IMR-90 (cell line): ENCODE measurements around the gene WSB2. TPM values are rescaled to one million over a fixed set of nuclear protein-coding genes. Genes with fewer than 3 reads are reported as not detected.

Source experiments
- ATAC-seq: fragments of 200-7000 bp; cut with Tn5 transposase; 2 replicates; pipeline ENCODE4 v1.9.1; 2020; ENCODE audit warnings: low read depth, mild to moderate bottlenecking, moderate library complexity
- BruUV-seq: library from RNA; stranded (reverse); fragments of 400-500 nt; replicated peaks from 2 replicates; lab custom pipeline; 2021; lab: Mats Ljungman, UMichigan
- CTCF ChIA-PET: fragments of 300-600 bp; formaldehyde crosslinking; extraction: SDS; loops from one replicate; lab custom pipeline; 2021; ENCODE audit warnings: antibody characterized with exemption; lab: Yijun Ruan, JAX
- POLR2A ChIA-PET: fragments of 300-600 bp; sonication (Branson Sonifier 250); formaldehyde crosslinking; loops from one replicate; lab custom pipeline; 2022; ENCODE audit warnings: antibody characterized with exemption; ENCODE audit not compliant: unreplicated experiment; lab: Charles Lee
- DNase-seq: peaks from one replicate; pipeline ENCODE4 v3.0.0; 2013
- H2AFZ ChIP-seq: replicated peaks from 2 replicates; pipeline ENCODE3; 2013; ENCODE audit warnings: low read length, mild to moderate bottlenecking; ENCODE audit not compliant: poor library complexity
- H2AK5ac ChIP-seq: 2 replicates; pipeline ENCODE4 v1.6.1; 2013; ENCODE audit warnings: low read depth, low read length, inconsistent platforms
- H2AK9ac ChIP-seq: replicated peaks from 2 replicates; pipeline ENCODE3; 2013; ENCODE audit warnings: mild to moderate bottlenecking, low read depth, low read length, moderate library complexity; ENCODE audit not compliant: poor library complexity
- H2BK120ac ChIP-seq: 2 replicates; pipeline ENCODE4 v1.6.1; 2013; ENCODE audit warnings: low read depth, low read length, inconsistent platforms
- H2BK15ac ChIP-seq: 3 replicates; pipeline ENCODE4 v1.6.1; 2013; ENCODE audit warnings: low read depth, low read length, inconsistent platforms
- H2BK20ac ChIP-seq: 2 replicates; pipeline ENCODE4 v1.6.1; 2013; ENCODE audit warnings: low read depth, mild to moderate bottlenecking, inconsistent platforms, low read length, moderate library complexity
- H2BK5ac ChIP-seq: 2 replicates; pipeline ENCODE4 v1.6.1; 2013; ENCODE audit warnings: mild to moderate bottlenecking, low read depth, low read length, inconsistent platforms; ENCODE audit not compliant: poor library complexity, severe bottlenecking
- H3K14ac ChIP-seq: replicated peaks from 2 replicates; pipeline ENCODE4 v1.6.1; 2013; ENCODE audit warnings: low read depth, low read length, inconsistent platforms
- H3K18ac ChIP-seq: 2 replicates; pipeline ENCODE4 v1.6.1; 2013; ENCODE audit warnings: low read depth, low read length, control low read depth
- H3K23ac ChIP-seq: 2 replicates; pipeline ENCODE4 v1.6.1; 2013; ENCODE audit warnings: low read depth, low read length, inconsistent platforms
- H3K27ac ChIP-seq: 2 replicates; pipeline ENCODE4 v1.5.1; 2013; ENCODE audit warnings: mild to moderate bottlenecking, control low read depth, low read length; ENCODE audit not compliant: insufficient read depth
- H3K27me3 ChIP-seq: 2 replicates; pipeline ENCODE4 v1.6.1; 2013; ENCODE audit warnings: low read length; ENCODE audit not compliant: control insufficient read depth, insufficient read depth
- H3K36me3 ChIP-seq: 2 replicates; pipeline ENCODE4 v1.6.1; 2013; ENCODE audit warnings: low read length, mixed read lengths; ENCODE audit not compliant: control insufficient read depth, insufficient read depth
- H3K4ac ChIP-seq: 2 replicates; pipeline ENCODE4 v1.6.1; 2013; ENCODE audit warnings: low read depth, low read length, inconsistent platforms
- H3K4me1 ChIP-seq: 2 replicates; pipeline ENCODE4 v1.6.1; 2013; ENCODE audit warnings: low read length, mixed read lengths; ENCODE audit not compliant: control insufficient read depth, insufficient read depth
- H3K4me2 ChIP-seq: 2 replicates; pipeline ENCODE4 v1.6.1; 2013; ENCODE audit warnings: low read depth, mild to moderate bottlenecking, control low read depth, low read length, moderate library complexity
- H3K4me3 ChIP-seq: 2 replicates; pipeline ENCODE4 v1.5.1; 2013; ENCODE audit warnings: low read depth, mild to moderate bottlenecking, control low read depth, low read length, moderate library complexity; ENCODE audit not compliant: insufficient read depth
- H3K56ac ChIP-seq: 2 replicates; pipeline ENCODE4 v1.6.1; 2013; ENCODE audit warnings: low read length, inconsistent platforms; ENCODE audit not compliant: insufficient read depth; ENCODE audit errors: extremely low read depth
- H3K79me1 ChIP-seq, 2 experiments: 2 replicates each; pipeline ENCODE4 v1.6.1; 2013; ENCODE audit warnings: low read length in 2 of 2, inconsistent platforms in 1 of 2, low read depth in 1 of 2
- H3K9ac ChIP-seq: 2 replicates; pipeline ENCODE4 v1.6.1; 2013; ENCODE audit warnings: low read depth, low read length, control low read depth
- H3K9me1 ChIP-seq: 2 replicates; pipeline ENCODE4 v1.6.1; 2013; ENCODE audit warnings: low read length, inconsistent platforms; ENCODE audit not compliant: insufficient read depth
- H3K9me3 ChIP-seq: 2 replicates; pipeline ENCODE4 v1.6.1; 2013; ENCODE audit warnings: low read length; ENCODE audit not compliant: control insufficient read depth, insufficient read depth
- H4K20me1 ChIP-seq: 2 replicates; pipeline ENCODE4 v1.6.1; 2013; ENCODE audit warnings: low read length, inconsistent platforms; ENCODE audit not compliant: insufficient read depth
- H4K5ac ChIP-seq: 2 replicates; pipeline ENCODE4 v1.6.1; 2013; ENCODE audit warnings: mild to moderate bottlenecking, low read depth, low read length, control low read depth
- H4K8ac ChIP-seq, 2 experiments: 2 replicates each; pipeline ENCODE4 v1.6.1; 2013; ENCODE audit warnings: low read depth in 2 of 2, low read length in 2 of 2, control low read depth in 1 of 2, inconsistent platforms in 1 of 2
- H4K91ac ChIP-seq: 2 replicates; pipeline ENCODE4 v1.6.1; 2013; ENCODE audit warnings: low read depth, low read length, inconsistent platforms; ENCODE audit not compliant: insufficient read depth
- BHLHE40 ChIP-seq: fragments of 150-350 bp; IDR thresholded peaks from 2 replicates; pipeline ENCODE4 v1.6.1; 2016; ENCODE audit warnings: mild to moderate bottlenecking, low read depth, low read length
- CEBPB ChIP-seq: IDR thresholded peaks from 2 replicates; pipeline ENCODE4 v1.6.1; 2012; ENCODE audit warnings: low read depth, low read length, improper control_type of control experiment
- CHD1 ChIP-seq: IDR thresholded peaks from 2 replicates; pipeline ENCODE4 v1.6.1; 2012; ENCODE audit warnings: low read depth, low read length, improper control_type of control experiment
- FOS ChIP-seq: fragments of 150-350 bp; IDR thresholded peaks from 2 replicates; pipeline ENCODE4 v1.6.1; 2016; ENCODE audit warnings: low read depth, low read length
- MAZ ChIP-seq: IDR thresholded peaks from 2 replicates; pipeline ENCODE4 v1.6.1; 2012; ENCODE audit warnings: low read depth, mild to moderate bottlenecking, low read length, improper control_type of control experiment, moderate library complexity, borderline replicate concordance
- MXI1 ChIP-seq: IDR thresholded peaks from 2 replicates; pipeline ENCODE4 v1.6.1; 2012; ENCODE audit warnings: low read depth, mild to moderate bottlenecking, low read length, moderate library complexity, borderline replicate concordance
- NFE2L2 ChIP-seq: fragments of 150-350 bp; IDR thresholded peaks from 2 replicates; pipeline ENCODE4 v1.6.1; 2016; ENCODE audit warnings: low read depth, mild to moderate bottlenecking, low read length
- POLR2A ChIP-seq: IDR thresholded peaks from 2 replicates; pipeline ENCODE4 v1.6.1; 2012; ENCODE audit warnings: mild to moderate bottlenecking, low read depth, low read length
- RAD21 ChIP-seq: IDR thresholded peaks from 2 replicates; pipeline ENCODE4 v1.6.1; 2012; ENCODE audit warnings: low read length, improper control_type of control experiment
- RCOR1 ChIP-seq: IDR thresholded peaks from 2 replicates; pipeline ENCODE4 v1.6.1; 2012; ENCODE audit warnings: mild to moderate bottlenecking, low read length, improper control_type of control experiment; ENCODE audit not compliant: insufficient replicate concordance
- RFX5 ChIP-seq: IDR thresholded peaks from 2 replicates; pipeline ENCODE4 v1.8.0; 2012; ENCODE audit warnings: low read depth, mild to moderate bottlenecking, low read length, moderate library complexity
- SMC3 ChIP-seq: fragments of 150-350 bp; IDR thresholded peaks from 2 replicates; pipeline ENCODE4 v1.6.1; 2016; ENCODE audit warnings: low read depth, mild to moderate bottlenecking, antibody characterized with exemption, low read length, moderate library complexity
- WGBS, 2 experiments: methylation state at CpG; one replicate each; pipeline versions ENCODE4 v1.1.5 to v1.1.7; 2013; ENCODE audit warnings: missing lambda C conversion rate in 2 of 2; ENCODE audit not compliant: insufficient read length in 1 of 2; ENCODE audit errors: extremely low coverage in 2 of 2; 5-methylcytosine and 5-hydroxymethylcytosine counted together
- dilution Hi-C: fragments of 300-500 bp; cut with HindIII; formaldehyde crosslinking; loops from one replicate; pipeline ENCODE4 v1.14.3; 2018; ENCODE audit warnings: low sequenced_read_pairs; ENCODE audit not compliant: unreplicated experiment
- in situ Hi-C: fragments of 300-500 bp; cut with MboI; formaldehyde crosslinking; loops from 3 replicates; pipeline ENCODE4 v1.14.3; 2019; ENCODE audit warnings: low sequenced_read_pairs, inconsistent platforms, mixed read lengths
- intact Hi-C: fragments of 100-400 bp; cut with micrococcal nuclease; formaldehyde crosslinking; loops from 2 replicates; pipeline ENCODE4 v1.10.0; 2022
- polyA plus RNA-seq, 3 experiments: library from polyadenylated mRNA; depleted of rRNA; stranded (reverse); fragments of >200 nt; gene quantifications; 2 replicates each; pipeline ENCODE4 v1.2.3, GENCODE V29; 2012; ENCODE audit warnings: low replicate concordance in 1 of 3
- total RNA-seq: library from RNA; depleted of rRNA; stranded (reverse); fragments of >200 nt; gene quantifications from 2 replicates; pipeline ENCODE4 v1.2.3, GENCODE V29; 2012
- TF ChIP-seq, protein P1 (sequence below): fragments of 150-350 bp; IDR thresholded peaks from 2 replicates; pipeline ENCODE4 v1.6.1; 2017; ENCODE audit warnings: mild to moderate bottlenecking, antibody characterized with exemption, low read length, low read depth
- TF ChIP-seq, protein P2 (sequence below): fragments of 150-350 bp; IDR thresholded peaks from 2 replicates; pipeline ENCODE4 v1.6.1; 2016; ENCODE audit warnings: low read depth, mild to moderate bottlenecking, low read length, moderate library complexity, borderline replicate concordance
- TF ChIP-seq, protein P3 (sequence below): conservative IDR thresholded peaks from 2 replicates; pipeline ENCODE4 v1.5.1; 2012; ENCODE audit warnings: mild to moderate bottlenecking, low read depth, low read length, improper control_type of control experiment

The WSB2 gene
- total and polyA plus RNA-seq, 2 of the 4 experiments (the other 2 are of a cell fraction), result 92.8 to 180 TPM

DNA sequence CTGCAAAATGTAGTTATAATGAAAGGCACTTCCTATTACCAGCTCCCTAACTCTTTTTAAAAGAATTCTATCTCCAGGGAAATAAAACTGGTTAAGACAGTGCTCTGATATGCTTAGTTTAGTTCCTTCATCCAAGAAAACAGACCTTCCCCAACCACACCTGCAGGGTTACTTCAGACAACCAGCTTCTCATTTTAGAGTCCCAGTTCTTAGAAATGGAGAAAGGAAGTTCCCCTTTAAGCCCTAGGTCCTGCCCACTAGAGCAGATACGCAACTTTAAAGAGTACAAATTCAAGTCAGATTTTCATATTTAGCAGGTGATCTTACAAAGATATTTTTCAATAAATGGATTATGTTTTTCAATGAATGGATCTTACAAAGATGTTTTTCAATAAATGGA, 4.4 kb upstream of the WSB2 start:
- TF ChIP-seq NFE2L2 (no peak), FOS (no peak), CEBPB (no peak), MAZ (no peak), RAD21 (no peak), RCOR1 (no peak), POLR2A (no peak), MXI1 (no peak), SMC3 (no peak), BHLHE40 (no peak), CHD1 (no peak), RFX5 (no peak)
- TF ChIP-seq, protein P1, sequence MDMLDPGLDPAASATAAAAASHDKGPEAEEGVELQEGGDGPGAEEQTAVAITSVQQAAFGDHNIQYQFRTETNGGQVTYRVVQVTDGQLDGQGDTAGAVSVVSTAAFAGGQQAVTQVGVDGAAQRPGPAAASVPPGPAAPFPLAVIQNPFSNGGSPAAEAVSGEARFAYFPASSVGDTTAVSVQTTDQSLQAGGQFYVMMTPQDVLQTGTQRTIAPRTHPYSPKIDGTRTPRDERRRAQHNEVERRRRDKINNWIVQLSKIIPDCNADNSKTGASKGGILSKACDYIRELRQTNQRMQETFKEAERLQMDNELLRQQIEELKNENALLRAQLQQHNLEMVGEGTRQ, result no peak
- TF ChIP-seq, protein P2, sequence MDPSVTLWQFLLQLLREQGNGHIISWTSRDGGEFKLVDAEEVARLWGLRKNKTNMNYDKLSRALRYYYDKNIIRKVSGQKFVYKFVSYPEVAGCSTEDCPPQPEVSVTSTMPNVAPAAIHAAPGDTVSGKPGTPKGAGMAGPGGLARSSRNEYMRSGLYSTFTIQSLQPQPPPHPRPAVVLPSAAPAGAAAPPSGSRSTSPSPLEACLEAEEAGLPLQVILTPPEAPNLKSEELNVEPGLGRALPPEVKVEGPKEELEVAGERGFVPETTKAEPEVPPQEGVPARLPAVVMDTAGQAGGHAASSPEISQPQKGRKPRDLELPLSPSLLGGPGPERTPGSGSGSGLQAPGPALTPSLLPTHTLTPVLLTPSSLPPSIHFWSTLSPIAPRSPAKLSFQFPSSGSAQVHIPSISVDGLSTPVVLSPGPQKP, result no peak
- TF ChIP-seq, protein P3, sequence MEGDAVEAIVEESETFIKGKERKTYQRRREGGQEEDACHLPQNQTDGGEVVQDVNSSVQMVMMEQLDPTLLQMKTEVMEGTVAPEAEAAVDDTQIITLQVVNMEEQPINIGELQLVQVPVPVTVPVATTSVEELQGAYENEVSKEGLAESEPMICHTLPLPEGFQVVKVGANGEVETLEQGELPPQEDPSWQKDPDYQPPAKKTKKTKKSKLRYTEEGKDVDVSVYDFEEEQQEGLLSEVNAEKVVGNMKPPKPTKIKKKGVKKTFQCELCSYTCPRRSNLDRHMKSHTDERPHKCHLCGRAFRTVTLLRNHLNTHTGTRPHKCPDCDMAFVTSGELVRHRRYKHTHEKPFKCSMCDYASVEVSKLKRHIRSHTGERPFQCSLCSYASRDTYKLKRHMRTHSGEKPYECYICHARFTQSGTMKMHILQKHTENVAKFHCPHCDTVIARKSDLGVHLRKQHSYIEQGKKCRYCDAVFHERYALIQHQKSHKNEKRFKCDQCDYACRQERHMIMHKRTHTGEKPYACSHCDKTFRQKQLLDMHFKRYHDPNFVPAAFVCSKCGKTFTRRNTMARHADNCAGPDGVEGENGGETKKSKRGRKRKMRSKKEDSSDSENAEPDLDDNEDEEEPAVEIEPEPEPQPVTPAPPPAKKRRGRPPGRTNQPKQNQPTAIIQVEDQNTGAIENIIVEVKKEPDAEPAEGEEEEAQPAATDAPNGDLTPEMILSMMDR, result no peak
- Histone ChIP-seq H4K20me1 (no peaks in the 10 kb centered on the region), H2BK120ac (no peak overlapping the region), H3K27ac (no peak overlapping the region), H3K9ac (no peak overlapping the region), H3K36me3 (no peaks in the 10 kb centered on the region), H3K56ac (no peak overlapping the region), H3K9me3 (no peaks in the 10 kb centered on the region), H2BK20ac (no peak overlapping the region), H2AK5ac (no peak overlapping the region), H2AK9ac (no peak overlapping the region), H3K4me1 (peaks cover 7% of the 10 kb centered on the region), H4K8ac (no peak overlapping the region), H3K4ac (no peak overlapping the region), H3K4me2 (no peak overlapping the region), H3K14ac (no peak overlapping the region), H3K18ac (no peak overlapping the region), H2AFZ (no peak overlapping the region), H3K27me3 (no peaks in the 10 kb centered on the region), H3K23ac (no peak overlapping the region), H4K5ac (no peak overlapping the region), H4K91ac (no peak overlapping the region), H2BK5ac (no peak overlapping the region), H2BK15ac (no peak overlapping the region), H3K4me3 (no peak overlapping the region), H3K9me1 (no peaks in the 10 kb centered on the region), H3K79me1 (peaks cover 0 to 27% of the 10 kb centered on the region in 2 experiments; a peak in 3 of 4 replicates)
- in situ Hi-C loops (no loop called here), intact Hi-C loops (no loop called here), dilution Hi-C loops (no loop called here)
- ChIA-PET CTCF (interaction anchor here (0.6 to 1.2 kb wide), 2 partner anchors 11 to 82 kb away, joined by 4 to 7 read pairs; no protein-coding TSS in a partner anchor), POLR2A (no interaction called here)
- ATAC-seq (no peak), DNase-seq (no peak)
- WGBS, 2 experiments, result no CpG with 5 or more reads among the region's 1 CpG
- no TSS peak for BruUV-seq
